ENCODE data around the gene KCNMA1.

- TF ChIP-seq, protein P1, sequence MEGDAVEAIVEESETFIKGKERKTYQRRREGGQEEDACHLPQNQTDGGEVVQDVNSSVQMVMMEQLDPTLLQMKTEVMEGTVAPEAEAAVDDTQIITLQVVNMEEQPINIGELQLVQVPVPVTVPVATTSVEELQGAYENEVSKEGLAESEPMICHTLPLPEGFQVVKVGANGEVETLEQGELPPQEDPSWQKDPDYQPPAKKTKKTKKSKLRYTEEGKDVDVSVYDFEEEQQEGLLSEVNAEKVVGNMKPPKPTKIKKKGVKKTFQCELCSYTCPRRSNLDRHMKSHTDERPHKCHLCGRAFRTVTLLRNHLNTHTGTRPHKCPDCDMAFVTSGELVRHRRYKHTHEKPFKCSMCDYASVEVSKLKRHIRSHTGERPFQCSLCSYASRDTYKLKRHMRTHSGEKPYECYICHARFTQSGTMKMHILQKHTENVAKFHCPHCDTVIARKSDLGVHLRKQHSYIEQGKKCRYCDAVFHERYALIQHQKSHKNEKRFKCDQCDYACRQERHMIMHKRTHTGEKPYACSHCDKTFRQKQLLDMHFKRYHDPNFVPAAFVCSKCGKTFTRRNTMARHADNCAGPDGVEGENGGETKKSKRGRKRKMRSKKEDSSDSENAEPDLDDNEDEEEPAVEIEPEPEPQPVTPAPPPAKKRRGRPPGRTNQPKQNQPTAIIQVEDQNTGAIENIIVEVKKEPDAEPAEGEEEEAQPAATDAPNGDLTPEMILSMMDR (IDR thresholded peaks at IDR 0.05; ENCODE audit: insufficient read depth, low read length, poor library complexity, severe bottlenecking): no peak
- TF ChIP-seq EZH2phosphoT487 (conservative IDR thresholded peaks at IDR 0.05; ENCODE audit: low read length): no peak
Observed at GRCh38 chr10:77506517-77507200, 130.9 kb downstream of the KCNMA1 start.

Data from SU-DHL-6 (cell line).